Middle frontal gyrus (tissue), 1 donor: Measurements from ENCODE around the gene R3HDM4.

ENCODE experiments used
- DNase-seq: peaks from one replicate; pipeline ENCODE4 v3.0.0-alpha.2; 2015; ENCODE audit warnings: low spot score; ENCODE audit errors: extremely low spot score

R3HDM4 gene

DNA sequence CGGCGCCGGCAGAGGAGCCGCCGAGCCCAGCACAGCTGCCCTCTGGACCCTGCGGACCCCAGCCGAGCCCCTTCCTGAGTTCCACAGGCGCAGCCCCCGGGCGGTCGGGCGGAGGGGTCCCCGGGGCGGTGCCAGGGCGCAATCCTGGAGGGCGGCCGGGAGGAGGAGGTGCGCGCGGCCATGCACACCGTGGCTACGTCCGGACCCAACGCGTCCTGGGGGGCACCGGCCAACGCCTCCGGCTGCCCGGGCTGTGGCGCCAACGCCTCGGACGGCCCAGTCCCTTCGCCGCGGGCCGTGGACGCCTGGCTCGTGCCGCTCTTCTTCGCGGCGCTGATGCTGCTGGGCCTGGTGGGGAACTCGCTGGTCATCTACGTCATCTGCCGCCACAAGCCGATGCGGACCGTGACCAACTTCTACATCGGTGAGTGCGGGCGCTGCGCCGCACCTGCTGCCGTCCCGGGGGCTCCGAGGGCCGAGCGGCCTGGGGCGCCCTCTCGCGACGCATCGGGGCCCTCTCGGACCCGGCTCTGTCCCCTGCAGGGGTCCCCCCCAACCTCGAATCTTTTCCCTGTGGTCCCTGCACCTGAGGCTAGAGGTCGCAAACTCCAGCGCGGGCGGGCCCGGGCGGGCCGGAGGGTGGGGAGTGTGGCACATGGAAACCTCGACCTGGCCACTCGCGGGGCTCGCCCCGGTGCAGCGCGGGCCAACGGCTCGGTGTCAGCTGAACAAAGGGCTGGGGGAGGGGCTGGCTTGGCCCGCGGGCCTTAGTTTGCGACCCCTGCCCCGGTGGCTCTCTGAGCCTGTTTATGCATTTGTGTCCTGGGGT, 4.5 kb upstream of the R3HDM4 start, which contains the start of gene KISS1R:
KISS1R (plus strand) TSS at position 11 of the 829 bp plus-strand sequence; CDS start at position 181, 170 bp downstream.
- DNase-seq, result no peak

DNA sequence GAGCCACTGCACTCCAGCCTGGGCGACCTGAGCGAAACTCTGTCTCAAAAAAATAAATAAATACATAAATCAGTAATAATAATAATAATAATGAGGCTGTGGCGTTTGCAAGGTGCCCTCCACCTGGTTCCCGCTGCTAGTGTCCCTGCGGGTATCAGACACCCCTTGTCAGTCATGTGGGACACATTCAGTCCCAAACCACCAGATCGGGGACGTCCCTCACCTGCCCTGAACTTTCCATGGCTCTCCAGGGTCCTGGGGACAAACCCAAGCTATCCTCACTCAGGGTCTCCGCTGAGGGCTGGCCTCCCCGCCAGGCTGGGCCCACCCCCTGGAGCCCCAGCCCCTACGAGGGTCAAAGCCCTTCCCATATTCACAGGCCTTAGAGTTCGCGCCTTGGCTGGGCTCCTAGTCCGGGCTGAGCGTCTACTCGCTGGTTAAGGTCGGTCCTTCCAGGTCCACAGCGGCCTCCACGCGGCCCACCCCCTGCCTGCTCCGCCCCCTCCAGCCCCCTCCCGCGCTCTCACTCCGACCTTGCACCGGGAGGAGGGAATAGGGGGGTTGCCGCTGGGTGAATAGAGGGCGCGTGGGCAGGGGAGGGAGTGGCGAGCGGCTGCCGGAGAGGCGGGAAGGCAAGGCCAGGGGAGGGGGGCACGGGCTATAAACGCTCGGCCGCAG, 3.8 kb upstream of the R3HDM4 start:
- DNase-seq, result no peak

DNA sequence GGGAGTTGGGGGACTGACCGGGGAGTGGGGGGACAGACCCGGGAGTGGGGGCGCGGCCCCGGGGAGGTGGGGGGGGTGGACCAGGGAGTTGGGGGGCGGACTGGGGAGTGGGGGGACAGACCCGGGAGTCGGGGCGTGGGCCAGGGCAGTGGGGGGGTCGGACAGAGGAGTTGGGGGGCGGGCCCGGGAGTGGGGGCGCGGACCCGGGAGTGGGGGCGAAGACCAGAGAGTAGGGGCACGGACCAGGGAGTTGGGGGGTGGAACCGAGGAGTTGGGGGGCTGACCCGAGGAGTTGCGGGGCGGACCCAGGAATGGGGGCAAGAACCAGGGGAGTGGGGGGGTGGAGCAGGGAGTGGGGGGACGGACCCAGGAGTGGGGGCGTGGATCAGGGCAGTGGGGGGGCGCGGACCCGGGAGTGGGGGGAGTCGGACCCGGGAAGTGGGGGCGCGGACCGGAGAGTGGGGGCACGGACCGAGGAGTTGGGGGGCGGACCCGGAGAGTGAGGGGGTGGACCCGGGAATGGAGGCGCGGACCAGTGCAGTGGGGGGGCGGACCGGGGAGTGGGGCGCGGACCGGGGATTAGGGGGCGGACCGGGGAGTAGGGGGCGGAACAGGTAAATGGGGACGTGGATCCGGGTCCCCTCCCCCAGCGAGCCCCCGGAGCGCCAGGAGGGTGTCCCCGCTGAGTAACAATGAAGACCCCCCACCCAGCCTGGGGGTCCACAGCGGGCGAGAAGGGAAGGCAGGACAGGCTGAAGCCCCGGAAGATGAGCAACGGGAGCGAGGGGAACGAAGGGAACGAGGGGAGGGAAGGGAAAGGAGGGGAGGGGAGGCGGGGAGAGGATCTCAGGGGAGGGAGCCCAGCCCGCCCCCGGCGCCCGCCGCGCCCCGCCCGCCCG, 589 bp downstream of the R3HDM4 start:
- DNase-seq, result no peak

DNA sequence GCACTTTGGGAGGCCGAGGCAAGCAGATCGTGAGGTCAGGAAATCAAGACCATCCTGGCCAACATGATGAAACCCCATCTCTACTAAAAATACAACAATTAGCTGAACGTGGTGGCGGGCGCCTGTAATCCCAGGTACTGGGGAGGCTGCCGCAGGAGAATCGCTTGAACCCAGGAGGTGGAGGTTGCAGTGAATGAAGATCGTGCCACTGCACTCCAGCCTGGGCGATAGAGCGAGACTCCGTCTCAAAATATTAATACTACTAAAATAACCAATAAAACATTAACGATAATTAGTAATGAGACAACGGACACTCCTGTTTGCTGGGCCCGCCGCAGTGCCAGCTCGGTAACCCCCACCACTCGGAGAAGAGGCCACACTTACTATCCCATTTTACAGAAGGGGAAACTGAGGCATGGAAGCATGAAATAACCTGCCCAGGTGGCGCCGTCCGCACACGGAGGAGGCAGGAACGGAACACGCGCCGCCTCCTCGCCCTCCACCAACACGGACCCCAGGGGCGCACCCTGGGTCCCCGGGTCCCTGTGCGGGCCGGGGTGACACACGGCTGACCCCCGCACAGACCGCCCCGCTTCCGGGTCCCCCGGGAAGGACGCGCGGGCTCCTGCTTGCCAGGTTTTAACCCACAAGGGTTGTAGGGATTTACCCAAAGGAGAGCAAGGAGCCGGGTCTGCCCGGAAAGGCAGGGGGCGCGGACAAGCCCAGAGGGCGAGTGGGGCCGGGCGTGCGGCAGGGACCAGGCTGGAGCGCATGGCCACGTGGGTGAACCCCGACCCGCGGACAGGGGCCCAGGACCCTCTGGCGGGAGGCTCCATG, 1.6 kb downstream of the R3HDM4 start:
- DNase-seq, result no peak

DNA sequence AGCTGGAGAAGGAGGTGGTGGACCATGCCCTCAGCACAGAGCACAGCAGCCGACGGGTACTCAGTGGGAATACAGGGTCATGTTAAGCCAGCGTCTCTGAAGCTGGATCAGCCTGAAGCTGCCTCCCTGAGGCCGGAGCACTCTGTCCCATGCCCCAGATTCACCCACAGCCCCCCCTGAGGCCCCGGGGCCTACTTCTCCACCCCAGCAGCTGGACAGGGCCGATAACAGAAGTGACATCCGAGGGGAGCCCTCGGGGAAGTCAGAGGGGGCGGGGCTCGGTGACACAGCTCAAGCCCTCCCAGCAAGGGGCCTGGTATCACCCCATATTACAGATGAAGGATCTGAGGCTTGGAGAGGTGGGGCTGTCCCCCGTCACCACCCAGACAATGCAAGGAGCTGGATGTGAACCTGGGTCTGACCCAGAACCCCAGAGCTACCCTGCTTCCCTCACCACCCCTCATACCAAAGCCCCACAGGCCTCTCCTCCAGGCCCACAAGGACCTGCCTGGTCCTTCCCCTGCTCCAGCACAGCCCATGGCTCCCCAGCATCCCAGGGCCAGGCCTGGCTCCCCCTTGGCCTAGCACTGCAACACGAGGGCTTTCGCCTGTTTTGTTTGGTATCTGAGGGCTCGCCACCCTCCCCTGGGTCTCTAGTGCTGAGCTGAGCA, 5.7 kb downstream of the R3HDM4 start:
- DNase-seq, result no peak

DNA sequence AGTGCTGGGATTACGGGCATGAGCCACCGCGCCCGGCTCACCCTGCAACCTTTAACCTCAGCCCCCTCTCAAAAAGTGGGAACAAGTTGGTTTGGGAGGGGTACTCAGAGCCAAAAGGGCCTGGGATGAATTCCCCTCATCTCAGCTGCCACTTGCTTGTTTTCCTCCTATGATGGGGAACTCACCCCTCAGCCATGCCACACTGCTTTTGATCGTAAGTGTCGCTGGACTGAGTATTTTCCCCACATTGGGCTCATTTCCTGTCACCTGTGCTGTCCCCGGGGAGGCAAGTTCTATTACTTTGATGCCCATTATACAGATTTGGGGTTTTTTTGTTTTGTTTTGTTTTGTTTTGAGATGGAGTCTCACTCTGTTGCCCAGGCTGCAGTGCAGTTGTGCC, 6.5 kb downstream of the R3HDM4 start:
- DNase-seq, result no peak

DNA sequence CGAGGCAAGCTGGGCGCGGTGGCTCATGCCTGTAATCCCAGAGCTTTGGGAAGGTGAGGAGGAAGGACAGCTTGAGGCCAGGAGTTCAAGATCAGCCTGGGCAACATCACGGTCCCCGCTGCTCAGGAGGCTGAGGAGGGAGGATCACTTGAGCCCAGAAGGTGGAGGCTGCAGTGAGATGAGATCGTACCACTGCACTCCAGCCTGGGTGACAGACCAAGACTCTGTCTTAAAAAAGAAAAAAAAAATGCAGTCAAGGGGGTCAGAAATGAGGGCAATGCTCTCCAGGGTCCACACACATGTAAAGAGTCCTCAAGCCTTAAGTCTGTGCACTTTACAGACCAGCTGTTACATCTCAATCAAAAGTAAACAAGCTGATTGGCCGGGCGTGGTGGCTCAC, 8.5 kb downstream of the R3HDM4 start:
- no peak for DNase-seq

DNA sequence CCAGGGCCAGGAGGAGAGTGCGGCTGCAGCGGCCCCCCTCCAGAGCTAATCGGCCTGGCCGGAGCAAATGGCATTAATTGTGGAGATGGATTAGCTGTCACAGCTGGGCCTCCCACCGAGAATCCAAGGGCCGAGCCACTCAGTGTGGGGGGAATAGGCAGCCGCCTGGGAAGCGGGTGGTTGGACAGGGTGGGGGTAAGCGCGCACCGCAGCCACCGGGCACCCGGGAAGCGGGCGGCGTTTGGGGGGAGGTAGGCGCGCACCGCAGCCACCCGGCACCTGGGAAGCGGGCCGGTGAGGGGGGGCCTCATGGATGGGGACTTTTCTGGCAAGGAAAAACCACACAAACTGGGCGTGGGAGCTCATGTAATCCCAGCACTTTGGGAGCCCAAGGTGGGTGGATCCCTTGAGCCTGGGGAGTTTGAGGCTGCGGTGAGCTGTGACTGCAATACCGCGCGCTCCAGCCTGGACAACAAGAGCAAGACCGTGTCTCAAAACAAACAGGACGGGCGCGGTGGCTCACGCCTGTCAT, 9.7 kb downstream of the R3HDM4 start:
- DNase-seq, result no peak

DNA sequence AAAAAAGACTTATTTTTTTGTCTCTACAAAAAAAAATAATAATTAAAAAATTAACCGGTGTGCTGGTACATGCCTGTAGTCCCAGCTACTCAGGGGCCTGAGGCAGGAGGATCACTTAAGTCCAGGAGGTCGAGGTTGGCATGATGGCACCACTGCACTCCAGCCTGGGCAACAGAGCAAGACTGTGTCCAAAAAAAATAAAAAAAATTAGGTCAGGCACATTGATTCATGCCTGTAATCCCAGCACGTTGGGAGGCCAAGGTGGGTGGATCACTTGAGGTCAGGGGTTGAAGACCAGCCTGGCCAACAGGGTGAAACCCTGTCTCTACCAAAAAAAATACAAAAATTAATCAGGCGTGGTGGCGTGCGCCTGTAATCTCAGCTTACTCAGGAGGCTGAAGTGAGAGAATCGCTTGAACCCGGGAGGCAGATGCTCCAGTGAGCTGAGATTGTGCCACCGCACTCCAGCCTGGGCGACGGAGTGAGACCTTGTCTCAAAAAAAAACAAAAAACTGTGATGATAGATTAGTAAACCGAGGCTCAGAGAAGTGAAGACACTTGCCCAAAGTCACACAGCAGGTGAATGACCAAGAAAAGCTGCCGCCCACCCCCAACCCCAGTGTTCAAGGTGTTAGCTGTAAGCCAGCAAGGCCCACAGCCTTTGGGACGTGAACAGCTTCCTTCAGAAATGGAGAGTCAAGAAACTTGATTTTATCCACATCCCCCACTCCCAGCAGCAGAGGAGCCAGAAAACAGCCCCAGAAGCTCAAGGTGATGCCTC, 10.4 kb downstream of the R3HDM4 start:
- no peak for DNase-seq

DNA sequence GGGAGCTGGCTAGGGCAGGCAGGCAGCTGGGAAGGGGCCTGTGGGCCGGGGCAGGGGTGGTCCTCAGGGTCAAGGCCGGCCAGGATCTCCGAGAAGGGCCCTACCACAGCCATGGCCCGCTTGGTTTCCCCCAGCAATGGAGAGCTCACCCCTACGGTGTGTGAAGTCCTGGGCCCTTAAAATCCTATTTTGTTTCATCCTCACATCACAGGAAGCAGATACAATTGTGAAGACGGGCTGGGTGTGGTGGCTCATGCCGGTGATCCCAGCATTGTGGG, 11.0 kb downstream of the R3HDM4 start:
- DNase-seq, result no peak

DNA sequence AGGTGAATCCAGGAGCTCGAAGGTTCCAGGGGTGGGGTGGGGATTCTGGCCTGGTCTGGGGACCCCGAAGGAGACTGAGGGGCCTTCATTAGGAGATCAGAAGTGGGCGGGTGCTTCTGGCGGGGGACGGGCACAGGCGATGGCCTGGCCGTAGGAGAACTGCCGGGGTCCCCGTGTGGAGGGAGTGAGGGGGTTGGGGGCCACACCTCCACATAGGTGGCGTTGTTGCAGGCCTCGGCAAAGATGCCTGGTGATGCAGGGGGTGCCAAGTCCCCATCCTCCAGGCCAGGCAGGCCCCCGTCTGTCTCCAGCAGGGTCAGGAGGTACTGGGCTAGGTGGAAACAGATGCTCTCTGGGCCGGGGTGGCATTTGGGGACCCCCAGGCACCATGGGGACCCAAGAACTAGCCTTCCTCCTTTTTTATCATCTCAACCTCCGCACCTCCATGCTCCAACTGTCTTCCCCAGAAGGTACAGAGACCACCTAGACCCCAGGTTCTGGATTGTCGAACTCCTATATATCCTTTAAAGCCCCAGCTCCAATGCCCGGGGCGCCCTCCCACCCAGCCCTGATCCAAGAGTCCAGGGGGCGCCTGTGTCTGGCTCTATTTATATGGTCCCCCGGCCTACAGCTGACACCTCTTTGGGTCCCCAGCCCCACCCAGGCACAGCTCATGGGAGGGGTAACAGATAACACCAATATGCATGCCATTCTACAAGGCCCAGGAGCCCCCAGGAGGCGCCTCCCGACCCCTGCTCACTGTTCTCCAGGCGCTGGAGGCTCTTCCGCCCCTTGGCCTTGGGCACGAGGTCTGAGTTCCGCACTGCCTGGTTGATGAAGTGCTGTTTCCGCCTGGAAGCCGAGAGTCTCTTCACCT, 11.6 kb downstream of the R3HDM4 start:
- no peak for DNase-seq

DNA sequence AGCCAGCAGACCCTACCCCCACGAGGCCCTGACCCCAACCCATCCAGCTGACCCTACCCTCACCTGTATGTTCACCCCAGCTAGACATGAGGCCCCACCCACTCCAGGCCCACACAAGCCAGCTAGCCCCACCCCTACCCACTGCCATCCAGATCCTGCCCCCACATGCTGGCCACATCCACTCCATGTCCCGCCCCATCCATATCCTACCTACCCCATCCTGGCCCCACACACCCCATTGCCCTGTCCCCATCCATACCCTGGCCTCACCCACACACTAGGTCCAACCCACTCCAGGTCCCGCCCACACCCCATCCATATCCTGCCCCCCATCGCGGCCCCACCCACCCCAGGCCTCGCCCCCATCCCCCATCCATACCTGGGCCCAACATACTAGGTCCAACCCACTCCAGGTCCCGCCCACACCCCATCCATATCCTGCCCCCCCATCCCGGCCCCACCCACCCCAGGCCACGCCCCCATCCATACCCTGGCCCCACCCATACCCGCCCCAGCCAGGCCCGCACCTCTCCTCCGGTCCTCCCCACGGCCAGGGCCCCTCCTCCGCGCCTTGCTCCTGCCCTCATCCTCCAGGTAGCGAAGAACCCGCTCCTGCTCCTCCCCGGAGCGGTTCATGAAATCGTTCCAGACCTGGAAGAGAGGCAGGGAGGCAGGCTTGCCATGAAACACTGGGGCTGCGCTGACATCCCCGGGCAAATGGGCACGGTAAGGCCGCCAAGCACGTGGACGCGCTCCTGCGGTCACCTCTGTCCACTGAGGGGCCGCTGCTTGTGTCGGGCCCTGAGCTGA, 12.5 kb downstream of the R3HDM4 start:
- no peak for DNase-seq

DNA sequence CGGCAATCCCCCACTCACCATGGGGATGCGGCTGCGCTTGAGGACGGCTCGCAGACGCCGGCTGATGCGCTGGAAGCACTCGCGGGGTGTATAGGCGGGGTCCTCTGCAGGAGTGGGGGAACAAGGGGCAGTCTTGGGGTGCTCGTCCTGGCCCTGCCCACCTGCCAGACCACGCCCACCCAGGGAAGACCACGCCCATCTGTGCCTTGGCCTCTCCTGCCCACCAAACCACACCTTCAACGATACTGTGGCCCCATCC, 13.0 kb downstream of the R3HDM4 start:
- DNase-seq, result no peak

DNA sequence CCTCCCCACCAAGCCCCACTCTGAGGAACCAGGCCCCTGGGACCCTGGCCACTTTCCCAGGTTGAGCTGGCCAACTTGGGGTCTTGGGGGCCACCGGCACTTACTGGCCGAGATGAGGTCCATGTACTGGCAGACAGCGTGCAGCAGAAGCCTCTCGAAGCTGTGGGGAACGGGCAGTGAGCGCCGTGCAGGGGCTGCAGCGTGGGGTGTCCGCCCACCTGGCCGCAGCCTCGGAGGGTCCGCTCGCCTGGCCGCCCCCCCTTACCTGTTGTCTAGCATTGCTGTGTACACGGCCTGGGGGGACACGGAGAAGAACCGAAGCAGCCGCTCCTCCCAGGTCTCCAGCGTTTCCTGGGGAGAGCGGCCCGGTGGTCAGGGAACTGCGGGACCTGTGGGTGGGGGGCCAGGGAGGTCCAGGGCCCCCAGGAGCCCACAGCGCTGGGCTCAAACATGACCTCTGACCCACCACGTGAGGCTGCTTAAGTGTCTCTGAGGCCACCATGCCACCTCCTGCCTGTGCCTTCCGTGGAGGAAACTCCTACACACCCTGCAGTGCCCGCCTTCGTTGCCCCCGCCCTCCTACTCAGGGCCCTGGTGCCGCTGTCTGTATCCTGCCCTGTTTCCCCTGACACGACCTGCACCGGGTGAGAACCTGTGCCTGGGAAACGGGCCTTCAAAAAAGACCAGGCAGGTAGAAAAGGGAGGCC, 13.5 kb downstream of the R3HDM4 start:
- DNase-seq, result no peak

DNA sequence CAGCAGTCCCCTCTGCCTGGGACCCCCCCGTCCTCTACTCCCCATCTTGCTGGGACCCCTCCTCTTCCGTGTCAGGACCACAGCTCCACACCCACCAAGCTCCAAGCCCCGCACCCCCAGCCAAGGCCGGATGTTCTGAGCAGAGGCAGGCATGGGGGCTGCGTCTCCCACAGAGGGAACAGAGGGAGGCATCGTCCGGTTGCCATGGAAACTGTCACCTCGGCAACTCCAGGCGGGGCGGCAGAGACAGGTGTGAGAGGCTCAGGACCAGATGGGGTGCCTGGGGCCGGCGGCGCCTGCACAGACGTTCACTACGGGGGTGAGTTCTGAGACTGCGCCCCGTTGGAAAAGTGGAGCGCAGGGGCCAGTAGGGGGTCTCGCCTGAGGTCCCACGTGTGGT, 14.4 kb downstream of the R3HDM4 start:
- DNase-seq, result peak; percentile 27

DNA sequence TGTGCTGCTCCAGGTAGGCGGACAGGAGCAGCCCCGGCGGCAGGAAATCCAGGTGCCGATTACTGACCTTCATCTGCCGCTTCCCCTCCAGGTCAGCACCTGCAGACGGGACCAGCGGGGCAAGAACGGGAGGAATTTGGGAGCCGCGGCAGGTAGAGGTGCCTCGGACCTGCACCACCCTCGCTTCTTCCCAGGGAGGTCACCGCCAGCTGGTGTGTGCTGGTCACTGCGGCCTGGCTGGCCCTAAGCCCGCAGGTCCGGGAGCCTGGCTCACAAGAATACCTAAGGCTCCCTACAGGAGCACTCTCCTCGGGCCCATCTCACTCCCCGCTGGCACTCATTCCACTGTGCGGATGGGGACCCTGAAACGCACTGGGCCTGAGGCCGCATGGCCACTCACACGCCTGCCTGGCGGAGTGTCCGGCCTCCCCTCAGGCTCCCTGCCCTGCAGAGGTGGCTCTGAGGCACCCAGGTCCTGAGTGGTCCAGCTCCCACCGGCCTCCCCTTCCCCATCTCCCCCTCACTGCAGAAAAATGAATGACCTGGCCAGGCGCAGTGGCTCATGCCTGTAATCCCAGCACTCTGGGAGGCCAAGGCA, 15.5 kb downstream of the R3HDM4 start:
- DNase-seq, result no peak

DNA sequence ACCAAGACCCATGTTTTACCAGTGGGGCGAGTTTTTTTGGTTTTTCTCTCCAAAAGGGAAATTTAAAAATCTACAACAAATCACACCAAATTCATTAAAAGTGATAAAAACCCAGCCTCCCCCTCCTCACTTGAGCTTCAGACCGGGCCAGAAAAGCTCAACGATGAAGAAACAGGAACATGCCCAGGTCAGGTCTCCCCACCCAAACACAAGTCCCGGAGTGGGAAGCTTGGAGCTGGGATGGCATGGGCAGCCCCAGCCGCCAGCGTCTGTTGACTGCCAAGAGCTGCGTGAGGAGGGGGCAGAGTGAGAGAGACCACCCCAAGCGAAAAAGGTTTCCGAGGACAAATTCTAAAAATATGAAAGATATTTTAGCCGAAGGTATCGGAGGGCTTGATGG, 16.0 kb downstream of the R3HDM4 start:
- DNase-seq, result no peak
